Endothelial cell of umbilical vein (primary cell): ENCODE data around the gene TANGO6. TPM values are rescaled to one million over a fixed set of nuclear protein-coding genes. Genes with fewer than 3 reads are reported as not detected.

Experiments
- BruUV-seq: library from RNA; stranded (reverse); fragments of 400-500 nt; replicated peaks from 2 replicates; lab custom pipeline; 2021; lab: Mats Ljungman, UMichigan
- CTCF ChIA-PET: fragments of 300-600, 350-600 bp; sonication (Branson Sonifier 250); formaldehyde crosslinking; loops from one replicate; lab custom pipeline; 2021; ENCODE audit warnings: antibody characterized with exemption, inconsistent platforms; lab: Charles Lee
- POLR2A ChIA-PET: fragments of 300-600, 350-600 bp; sonication (Branson Sonifier 250); formaldehyde crosslinking; loops from one replicate; lab custom pipeline; 2021; ENCODE audit warnings: antibody characterized with exemption, inconsistent platforms; lab: Charles Lee
- DNase-seq: peaks from one replicate; pipeline ENCODE4 v3.0.0-alpha.2; 2011; ENCODE audit warnings: low read depth, low spot score
- FAIRE-seq: peaks from 2 replicates; lab custom pipeline; 2011; peaks lifted over from hg19 to GRCh38; lab: Jason Lieb, UNC
- H2AFZ ChIP-seq: 2 replicates; pipeline ENCODE4 v1.6.0; 2012; ENCODE audit warnings: low read depth, low read length, control low read depth, inconsistent platforms
- H3K27ac ChIP-seq: 2 replicates; pipeline ENCODE4 v1.5.1; 2011; ENCODE audit warnings: low read depth, mild to moderate bottlenecking, control low read depth, low read length, moderate library complexity; ENCODE audit not compliant: insufficient read depth
- H3K27me3 ChIP-seq, 2 experiments: 2 replicates each; pipeline versions ENCODE4 v1.6.0 to v1.6.1; 2011; ENCODE audit warnings: low read length in 2 of 2, mixed read lengths in 1 of 2; ENCODE audit not compliant: control insufficient read depth in 2 of 2, insufficient read depth in 2 of 2
- H3K36me3 ChIP-seq, 2 experiments: 2 replicates in 1 of 2; 3 replicates in 1 of 2; pipeline ENCODE4 v1.5.1; 2011; ENCODE audit warnings: low read length in 2 of 2, mild to moderate bottlenecking in 1 of 2, moderate library complexity in 1 of 2; ENCODE audit not compliant: control insufficient read depth in 2 of 2, insufficient read depth in 2 of 2; ENCODE audit errors: extremely low read depth in 1 of 2
- H3K4me1 ChIP-seq: 3 replicates; pipeline ENCODE4 v1.5.1; 2011; ENCODE audit warnings: mild to moderate bottlenecking, low read length; ENCODE audit not compliant: control insufficient read depth, insufficient read depth; ENCODE audit errors: extremely low read depth
- H3K4me2 ChIP-seq: 2 replicates; pipeline ENCODE4 v1.6.1; 2011; ENCODE audit warnings: low read length, control low read depth, mixed read lengths; ENCODE audit not compliant: insufficient read depth
- H3K4me3 ChIP-seq, 3 experiments: fragments of 200-600 bp in 1 of 3; sonication (generic), shearing (Covaris generic) in 1 of 3; replicated peaks in 1 of 3; 2 replicates each; pipeline ENCODE4 v1.5.1; 2011 to 2016; ENCODE audit warnings: control low read depth in 3 of 3, low read length in 3 of 3, mild to moderate bottlenecking in 2 of 3, inconsistent platforms in 1 of 3, low read depth in 1 of 3, moderate library complexity in 1 of 3; ENCODE audit not compliant: insufficient read depth in 1 of 3
- H3K79me2 ChIP-seq: 2 replicates; pipeline ENCODE4 v1.6.0; 2012; ENCODE audit warnings: low read length, inconsistent platforms; ENCODE audit not compliant: control insufficient read depth, insufficient read depth
- H3K9ac ChIP-seq: replicated peaks from 2 replicates; pipeline ENCODE3; 2011; ENCODE audit warnings: low read length, control low read depth; ENCODE audit not compliant: insufficient read depth; ENCODE audit errors: extremely low read depth
- H3K9me1 ChIP-seq: replicated peaks from 3 replicates; pipeline ENCODE4 v1.6.0; 2011; ENCODE audit warnings: mild to moderate bottlenecking, low read length; ENCODE audit not compliant: control insufficient read depth, insufficient read depth; ENCODE audit errors: extremely low read depth
- H3K9me3 ChIP-seq: replicated peaks from 2 replicates; pipeline ENCODE4 v1.5.1; 2012; ENCODE audit warnings: low read length, inconsistent platforms; ENCODE audit not compliant: control insufficient read depth, insufficient read depth
- H4K20me1 ChIP-seq: replicated peaks from 2 replicates; pipeline ENCODE3; 2011; ENCODE audit warnings: mild to moderate bottlenecking, low read length; ENCODE audit not compliant: control insufficient read depth, insufficient read depth; ENCODE audit errors: extremely low read depth
- EZH2 ChIP-seq: IDR thresholded peaks from 2 replicates; pipeline ENCODE4 v1.6.1; 2012; ENCODE audit warnings: borderline replicate concordance, low read depth, mild to moderate bottlenecking, moderate library complexity, low read length, inconsistent platforms; ENCODE audit not compliant: severe bottlenecking
- FOS ChIP-seq: IDR thresholded peaks from 2 replicates; pipeline ENCODE4 v1.6.1; 2011; ENCODE audit warnings: mild to moderate bottlenecking, low read length, moderate library complexity, borderline replicate concordance; ENCODE audit not compliant: insufficient read depth
- GATA2 ChIP-seq: IDR thresholded peaks from 2 replicates; pipeline ENCODE4 v1.7.0; 2011; ENCODE audit warnings: low read depth, mild to moderate bottlenecking, moderate library complexity, mixed read lengths, low read length; ENCODE audit not compliant: insufficient read length, insufficient read depth
- JUN ChIP-seq: IDR thresholded peaks from 2 replicates; pipeline ENCODE4 v1.6.1; 2011; ENCODE audit warnings: borderline replicate concordance, low read depth; ENCODE audit not compliant: insufficient read length, insufficient read depth
- MYC ChIP-seq: IDR thresholded peaks from one replicate; pipeline ENCODE4 v1.6.1; 2011; ENCODE audit warnings: mild to moderate bottlenecking, low read depth, low read length
- POLR2A ChIP-seq: IDR thresholded peaks from 2 replicates; pipeline ENCODE4 v1.6.1; 2012; ENCODE audit warnings: low read depth, mild to moderate bottlenecking, control low read depth, low read length
- POLR2AphosphoS5 ChIP-seq: IDR thresholded peaks from 2 replicates; pipeline ENCODE4 v1.6.1; 2012; ENCODE audit warnings: low read depth, mild to moderate bottlenecking, control low read depth, low read length, moderate library complexity; ENCODE audit not compliant: insufficient read depth
- dilution Hi-C: fragments of 300-500 bp; cut with MboI; formaldehyde crosslinking; loops from one replicate; pipeline ENCODE4 v1.15.0; 2019; ENCODE audit warnings: low sequenced_read_pairs; ENCODE audit not compliant: extremely low pct_ligation_motif_present
- intact Hi-C: fragments of 100-400 bp; cut with micrococcal nuclease; formaldehyde crosslinking; loops from one replicate; pipeline ENCODE4 v1.10.0; 2022
- polyA plus RNA-seq, 4 experiments: library from polyadenylated mRNA; depleted of rRNA in 3 of 4; stranded (reverse) in 3 of 4; unstranded in 1 of 4; fragments of >200 nt; gene quantifications; 2 replicates each; pipeline versions ENCODE4 v1.2.1 to v1.2.3, GENCODE V29; 2011 to 2012; ENCODE audit warnings: missing spikeins in 1 of 4
- total RNA-seq: library from RNA; stranded (reverse); gene quantifications from 2 replicates; pipeline ENCODE4 v1.2.3, GENCODE V29; 2021
- TF ChIP-seq, protein P1 (sequence below), 2 donors: IDR thresholded peaks; 1 replicate in 1 of 2; 2 replicates in 1 of 2; pipeline ENCODE4 v1.5.1; 2011; ENCODE audit warnings: low read length in 2 of 2, mild to moderate bottlenecking in 2 of 2, moderate library complexity in 2 of 2, control low read depth in 1 of 2, inconsistent platforms in 1 of 2, low read depth in 1 of 2; ENCODE audit not compliant: insufficient read depth in 1 of 2; ENCODE audit errors: extremely low read depth in 1 of 2
- TF ChIP-seq, protein P2 (sequence below): IDR thresholded peaks from 2 replicates; pipeline ENCODE4 v1.6.1; 2011; ENCODE audit not compliant: insufficient read depth, insufficient read length

The TANGO6 gene
- total and polyA plus RNA-seq, 2 donors (not counting 3 experiments of a cell fraction or from before 2014, with no cell fraction given): 6.7 to 21.2 TPM

DNA sequence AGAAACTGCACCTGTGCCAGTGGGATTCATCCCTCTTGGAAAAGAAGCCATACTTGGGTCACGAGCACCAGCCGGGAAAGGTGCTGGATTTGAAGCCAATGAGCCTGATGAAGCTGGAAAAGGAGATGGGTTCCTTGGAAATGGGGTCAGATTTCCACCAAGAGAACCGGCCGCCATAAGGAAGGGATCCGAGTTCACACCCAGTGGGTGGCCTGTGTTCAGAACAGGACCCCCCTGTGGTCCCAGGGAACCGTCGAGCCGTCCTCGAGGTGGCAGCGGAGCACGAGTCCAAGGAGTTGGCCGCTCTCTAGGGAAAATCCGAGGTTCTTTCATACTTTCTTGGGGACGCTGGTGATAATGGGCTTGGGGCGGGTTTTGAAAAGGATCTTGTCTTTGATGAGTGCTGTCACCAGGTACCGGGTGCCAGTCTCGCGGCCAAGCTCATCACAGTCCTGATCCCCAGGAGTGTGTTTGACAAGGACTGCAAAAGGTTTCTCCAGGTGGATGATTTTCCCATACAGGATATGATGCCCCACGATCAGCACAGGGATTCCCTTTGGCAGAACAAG lies 276.8 kb downstream of the TANGO6 start:
- Histone ChIP-seq H3K27me3 (no peaks in the 10 kb centered on the region), H2AFZ (no peak overlapping the region), H3K27ac (no peak overlapping the region), H3K9ac (no peak overlapping the region), H3K36me3 (peaks cover 2 to 26% of the 10 kb centered on the region in 2 experiments), H4K20me1 (peaks cover 6% of the 10 kb centered on the region), H3K9me3 (no peaks in the 10 kb centered on the region), H3K9me1 (no peaks in the 10 kb centered on the region), H3K4me3 (no peak overlapping the region), H3K79me2 (peaks cover 10% of the 10 kb centered on the region), H3K4me2 (no peak overlapping the region), H3K4me1 (peaks cover 13% of the 10 kb centered on the region)
- no TSS peak for BruUV-seq
- no peak for FAIRE-seq
- no peak for DNase-seq
- intact Hi-C loops (no loop called here), dilution Hi-C loops (no loop called here)
- ChIA-PET POLR2A (no interaction called here), CTCF (interaction anchor here (1.3 to 6.8 kb wide), 3 partner anchors 10 to 273 kb away, joined by 3 to 114 read pairs (median 107); no protein-coding TSS in a partner anchor)
- no peak for TF ChIP-seq POLR2A
- TF ChIP-seq GATA2: no peak
- TF ChIP-seq EZH2: no peak
- TF ChIP-seq JUN: no peak
- no peak for TF ChIP-seq POLR2AphosphoS5
- no peak for TF ChIP-seq MYC
- TF ChIP-seq, protein P1, sequence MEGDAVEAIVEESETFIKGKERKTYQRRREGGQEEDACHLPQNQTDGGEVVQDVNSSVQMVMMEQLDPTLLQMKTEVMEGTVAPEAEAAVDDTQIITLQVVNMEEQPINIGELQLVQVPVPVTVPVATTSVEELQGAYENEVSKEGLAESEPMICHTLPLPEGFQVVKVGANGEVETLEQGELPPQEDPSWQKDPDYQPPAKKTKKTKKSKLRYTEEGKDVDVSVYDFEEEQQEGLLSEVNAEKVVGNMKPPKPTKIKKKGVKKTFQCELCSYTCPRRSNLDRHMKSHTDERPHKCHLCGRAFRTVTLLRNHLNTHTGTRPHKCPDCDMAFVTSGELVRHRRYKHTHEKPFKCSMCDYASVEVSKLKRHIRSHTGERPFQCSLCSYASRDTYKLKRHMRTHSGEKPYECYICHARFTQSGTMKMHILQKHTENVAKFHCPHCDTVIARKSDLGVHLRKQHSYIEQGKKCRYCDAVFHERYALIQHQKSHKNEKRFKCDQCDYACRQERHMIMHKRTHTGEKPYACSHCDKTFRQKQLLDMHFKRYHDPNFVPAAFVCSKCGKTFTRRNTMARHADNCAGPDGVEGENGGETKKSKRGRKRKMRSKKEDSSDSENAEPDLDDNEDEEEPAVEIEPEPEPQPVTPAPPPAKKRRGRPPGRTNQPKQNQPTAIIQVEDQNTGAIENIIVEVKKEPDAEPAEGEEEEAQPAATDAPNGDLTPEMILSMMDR (IDR thresholded peaks at IDR 0.05; ENCODE audit: extremely low read depth in 1 of 2, insufficient read depth in 1 of 2, low read depth in 1 of 2, low read length in 2 of 2): no peak
- no peak for TF ChIP-seq FOS
- TF ChIP-seq, protein P2, sequence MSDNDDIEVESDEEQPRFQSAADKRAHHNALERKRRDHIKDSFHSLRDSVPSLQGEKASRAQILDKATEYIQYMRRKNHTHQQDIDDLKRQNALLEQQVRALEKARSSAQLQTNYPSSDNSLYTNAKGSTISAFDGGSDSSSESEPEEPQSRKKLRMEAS: no peak
